CD4-positive, alpha-beta memory T cell (primary cell): ENCODE data around the gene AFAP1L1. TPM values are rescaled to one million over a fixed set of nuclear protein-coding genes. Genes with fewer than 3 reads are reported as not detected.

Source experiments
- CTCF ChIA-PET: fragments of 350-600 bp; sonication (Branson Sonifier 250); formaldehyde crosslinking; loops from one replicate; lab custom pipeline; 2021; ENCODE audit warnings: inconsistent platforms; ENCODE audit not compliant: partially characterized antibody; lab: Charles Lee
- POLR2A ChIA-PET: fragments of 350-600 bp; sonication (Branson Sonifier 250); formaldehyde crosslinking; loops from one replicate; lab custom pipeline; 2021; ENCODE audit not compliant: partially characterized antibody; lab: Charles Lee
- DNase-seq, 5 donors: peaks; one replicate each; pipeline versions ENCODE4 v3.0.0 to v3.0.0-alpha.2; 2020 to 2022; ENCODE audit warnings: mixed read lengths in 1 of 5
- H3K27ac ChIP-seq: one replicate; pipeline ENCODE4 v1.7.0; 2013; ENCODE audit warnings: low read depth, low read length
- H3K27me3 ChIP-seq: 2 replicates; pipeline ENCODE4 v1.7.0; 2013; ENCODE audit warnings: mild to moderate bottlenecking, low read length, moderate library complexity; ENCODE audit not compliant: insufficient read depth
- H3K36me3 ChIP-seq: 2 replicates; pipeline ENCODE4 v1.7.0; 2013; ENCODE audit warnings: mild to moderate bottlenecking, low read length, moderate library complexity; ENCODE audit not compliant: insufficient read depth
- H3K4me1 ChIP-seq: 2 replicates; pipeline ENCODE4 v1.7.0; 2013; ENCODE audit warnings: mild to moderate bottlenecking, low read length, moderate library complexity; ENCODE audit not compliant: insufficient read depth
- H3K4me3 ChIP-seq, 2 donors: one replicate each; pipeline ENCODE4 v1.7.0; 2013; ENCODE audit warnings: low read length in 2 of 2, mild to moderate bottlenecking in 1 of 2
- H3K9me3 ChIP-seq, 2 donors: one replicate each; pipeline ENCODE4 v1.7.0; 2013; ENCODE audit warnings: low read length in 2 of 2, control low read depth in 1 of 2; ENCODE audit not compliant: control insufficient read depth in 1 of 2
- H3K27ac Mint-ChIP-seq, 7 donors: one replicate each; pipeline ENCODE4 v1.8.0; 2020 to 2021; ENCODE audit warnings: mixed read lengths in 7 of 7, mild to moderate bottlenecking in 6 of 7, inconsistent platforms in 3 of 7, moderate library complexity in 3 of 7
- H3K27me3 Mint-ChIP-seq, 2 donors: one replicate each; pipeline ENCODE4 v1.8.0; 2020 to 2021; ENCODE audit warnings: mixed read lengths in 2 of 2
- H3K36me3 Mint-ChIP-seq, 2 donors: one replicate each; pipeline ENCODE4 v1.8.0; 2020 to 2021; ENCODE audit warnings: mixed read lengths in 2 of 2, inconsistent platforms in 1 of 2, mild to moderate bottlenecking in 1 of 2
- H3K4me1 Mint-ChIP-seq, 4 donors: one replicate each; pipeline ENCODE4 v1.8.0; 2020 to 2021; ENCODE audit warnings: mixed read lengths in 4 of 4, mild to moderate bottlenecking in 1 of 4
- H3K4me3 Mint-ChIP-seq, 8 donors: one replicate each; pipeline ENCODE4 v1.8.0; 2020 to 2021; ENCODE audit warnings: mixed read lengths in 8 of 8, mild to moderate bottlenecking in 7 of 8, moderate library complexity in 6 of 8, inconsistent platforms in 3 of 8
- H3K9me3 Mint-ChIP-seq, 8 donors: one replicate each; pipeline ENCODE4 v1.8.0; 2020 to 2021; ENCODE audit warnings: mixed read lengths in 8 of 8, mild to moderate bottlenecking in 5 of 8, inconsistent platforms in 3 of 8, moderate library complexity in 1 of 8
- intact Hi-C: fragments of 100-400 bp; cut with micrococcal nuclease; formaldehyde crosslinking; loops from one replicate; pipeline ENCODE4 v1.15.1; 2023
- polyA plus RNA-seq, 2 donors: library from polyadenylated mRNA; unstranded; fragments of 300-500 nt; fragmentation: Illumina TruSeq; gene quantifications; one replicate each; pipeline ENCODE4 v1.2.3, GENCODE V29; 2021
- total RNA-seq, 2 experiments: library from RNA; stranded (reverse); gene quantifications; one replicate each; pipeline ENCODE4 v1.2.3, GENCODE V29; 2021

AFAP1L1 gene
- total and polyA plus RNA-seq, 4 experiments from 2014 or later = not detected

DNA sequence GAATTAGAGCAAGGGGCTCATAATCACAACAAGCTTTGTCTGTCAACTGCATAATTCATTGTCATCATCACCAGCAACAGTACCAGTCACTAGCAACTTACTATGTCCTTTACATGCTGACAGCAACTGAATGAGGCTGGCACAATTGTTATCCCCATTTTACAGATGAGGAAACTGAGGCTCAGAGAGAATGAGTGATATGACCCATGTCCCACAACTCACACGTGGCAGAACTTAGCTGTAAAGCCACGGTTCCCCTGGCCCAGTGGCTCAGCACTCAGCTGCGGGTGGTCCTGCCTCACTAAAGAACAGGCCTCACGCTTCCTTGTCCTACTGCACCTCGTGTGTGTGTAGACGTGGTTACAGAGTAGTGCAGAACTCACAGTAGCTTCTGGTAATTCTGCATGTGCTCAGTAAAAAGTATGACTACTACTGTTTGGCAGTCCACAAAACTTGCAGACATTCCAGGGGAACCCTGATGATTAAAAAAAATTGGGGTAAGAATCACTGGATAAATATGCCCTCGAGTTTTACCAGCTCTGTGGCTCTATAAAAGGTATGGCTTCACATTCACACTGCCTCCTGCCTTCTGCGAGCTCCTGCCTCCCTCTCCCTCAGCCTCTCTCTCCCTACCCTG lies 30.2 kb downstream of the AFAP1L1 start:
- H3K4me3 Mint-ChIP-seq = no peak overlapping the region

DNA sequence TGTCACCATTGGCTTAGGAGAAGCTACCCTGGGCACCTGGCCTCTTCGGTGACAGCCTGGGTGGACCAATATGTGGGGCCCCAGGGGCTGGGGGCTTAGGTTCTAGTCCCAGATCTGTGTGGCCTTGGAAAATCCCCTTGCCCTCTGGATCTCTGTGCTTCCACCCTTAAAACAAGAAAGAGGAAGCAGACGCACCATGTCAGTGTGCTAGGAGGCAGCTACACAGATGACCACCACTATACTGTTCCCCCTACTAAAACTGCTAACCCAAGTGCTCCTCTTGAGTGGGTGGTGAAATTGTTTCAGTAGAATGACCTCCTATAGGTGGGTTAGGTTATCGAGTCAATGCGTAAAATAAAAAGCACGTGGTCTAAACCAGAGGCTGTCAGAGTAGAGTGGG lies 31.0 kb downstream of the AFAP1L1 start:
- H3K27me3 Mint-ChIP-seq = peaks cover 0 to 4% of the 10 kb centered on the region in 2 donors
- intact Hi-C loops = no loop called here
- CTCF ChIA-PET = no interaction called here
- no peaks in the 10 kb centered on the region for H3K9me3 Mint-ChIP-seq
- H3K27ac ChIP-seq = no peak overlapping the region
- no peaks in the 10 kb centered on the region for H3K36me3 ChIP-seq
- H3K4me3 Mint-ChIP-seq = no peak overlapping the region
- no peaks in the 10 kb centered on the region for H3K27me3 ChIP-seq
- H3K27ac Mint-ChIP-seq = peak overlapping the region in 1 of 7 donors; percentile 66
- POLR2A ChIA-PET = interaction anchor here (0.8 kb wide), 1 partner anchor 249 kb away, joined by 3 read pairs; the partner anchor contains the start of gene CSNK1A1
- H3K4me3 ChIP-seq = no peak overlapping the region
- H3K9me3 ChIP-seq = no peaks in the 10 kb centered on the region
- no peaks in the 10 kb centered on the region for H3K4me1 Mint-ChIP-seq
- DNase-seq = no peak
- H3K4me1 ChIP-seq = no peaks in the 10 kb centered on the region
- no peaks in the 10 kb centered on the region for H3K36me3 Mint-ChIP-seq

More for the DNA sequence above, 30.2 kb downstream of the AFAP1L1 start:
- POLR2A ChIA-PET = interaction anchor here (0.8 kb wide), 1 partner anchor 249 kb away, joined by 3 read pairs; the partner anchor contains the start of gene CSNK1A1
- intact Hi-C loops = no loop called here
- Mint-ChIP-seq H3K27me3 (peaks cover 0 to 4% of the 10 kb centered on the region in 2 donors), H3K4me1 (no peaks in the 10 kb centered on the region), H3K9me3 (no peaks in the 10 kb centered on the region), H3K27ac (no peak overlapping the region), H3K36me3 (no peaks in the 10 kb centered on the region)
- Histone ChIP-seq H3K4me1 (no peaks in the 10 kb centered on the region), H3K4me3 (no peak overlapping the region), H3K36me3 (no peaks in the 10 kb centered on the region), H3K27ac (no peak overlapping the region), H3K27me3 (no peaks in the 10 kb centered on the region), H3K9me3 (no peaks in the 10 kb centered on the region)
- CTCF ChIA-PET = no interaction called here
- DNase-seq = no peak

DNA sequence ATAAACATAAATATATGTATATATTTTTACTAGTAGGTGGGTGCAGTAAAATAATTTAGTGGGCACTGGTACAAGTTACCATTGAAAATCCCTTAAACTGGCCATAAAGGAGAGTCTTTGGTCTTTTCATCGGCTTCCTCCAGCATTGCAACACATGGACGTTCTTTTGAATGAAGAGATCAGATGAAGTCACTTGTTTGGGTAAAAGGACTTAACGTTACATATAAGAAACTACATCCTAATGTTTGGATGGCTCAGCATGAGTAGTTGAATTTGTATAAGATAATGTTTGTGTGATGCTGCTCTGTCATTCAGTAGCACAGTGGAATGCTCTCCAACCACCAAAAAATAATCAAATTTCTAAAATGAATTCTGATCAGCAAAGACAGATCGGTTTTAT lies 31.6 kb downstream of the AFAP1L1 start:
- Mint-ChIP-seq H3K9me3 (no peaks in the 10 kb centered on the region), H3K27ac (no peak overlapping the region), H3K4me3 (no peak overlapping the region), H3K27me3 (peaks cover 0 to 4% of the 10 kb centered on the region in 2 donors), H3K4me1 (no peaks in the 10 kb centered on the region), H3K36me3 (no peaks in the 10 kb centered on the region)
- intact Hi-C loops = no loop called here
- Histone ChIP-seq H3K4me1 (no peaks in the 10 kb centered on the region), H3K27me3 (no peaks in the 10 kb centered on the region), H3K4me3 (no peak overlapping the region), H3K9me3 (no peaks in the 10 kb centered on the region), H3K36me3 (no peaks in the 10 kb centered on the region), H3K27ac (no peak overlapping the region)
- ChIA-PET POLR2A (no interaction called here), CTCF (no interaction called here)
- DNase-seq = no peak

DNA sequence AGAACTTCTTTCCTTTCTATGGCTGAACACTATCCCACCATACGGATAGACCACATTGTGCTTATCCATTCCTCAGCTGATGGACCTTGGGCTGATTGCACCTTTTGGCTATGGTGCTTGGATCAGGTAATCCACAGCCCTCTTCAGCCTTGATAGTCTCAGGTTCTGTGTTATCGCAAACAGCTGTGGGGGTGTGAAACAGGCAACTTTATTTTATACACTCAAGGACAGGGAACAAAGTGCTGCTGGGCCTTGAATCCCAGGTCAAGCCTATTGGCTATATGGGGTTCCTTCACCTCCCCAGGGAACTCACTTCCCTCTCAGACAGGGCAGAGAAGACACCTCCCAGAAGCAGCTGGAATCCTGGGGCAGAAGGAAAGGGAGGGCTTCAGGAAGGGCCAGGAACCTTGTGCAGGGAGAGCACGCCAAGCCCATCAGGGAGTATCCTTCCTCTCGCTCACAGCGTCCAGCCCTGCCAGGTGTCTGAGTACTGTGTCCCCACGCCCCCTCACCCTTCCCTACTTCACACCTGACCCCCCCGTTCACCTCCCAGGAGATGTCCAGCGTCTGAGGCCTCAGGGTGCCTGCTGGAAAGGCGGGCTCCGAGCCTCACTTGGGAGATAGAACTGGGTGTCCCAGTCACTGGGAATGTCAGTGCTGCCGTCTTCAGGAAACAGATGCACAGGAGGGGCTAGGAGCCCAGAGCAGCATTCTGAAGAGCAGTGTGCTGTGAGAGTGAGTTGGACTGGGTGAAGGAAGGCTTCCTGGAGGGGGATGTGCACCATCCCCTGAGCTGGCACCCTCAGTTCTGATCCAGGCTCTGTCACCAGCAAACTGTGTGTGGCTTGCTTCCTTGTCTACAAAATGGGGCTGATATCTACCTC lies 32.8 kb downstream of the AFAP1L1 start:
- Mint-ChIP-seq H3K27ac (no peak overlapping the region), H3K9me3 (no peaks in the 10 kb centered on the region), H3K4me3 (no peak overlapping the region), H3K36me3 (no peaks in the 10 kb centered on the region), H3K27me3 (peaks cover 0 to 4% of the 10 kb centered on the region in 2 donors), H3K4me1 (no peaks in the 10 kb centered on the region)
- no peaks in the 10 kb centered on the region for H3K4me1 ChIP-seq
- H3K4me3 ChIP-seq = no peak overlapping the region
- H3K36me3 ChIP-seq = no peaks in the 10 kb centered on the region
- H3K9me3 ChIP-seq = no peaks in the 10 kb centered on the region
- no peak for DNase-seq
- ChIA-PET CTCF (interaction anchor here (1.2 to 24.9 kb wide), 2 partner anchors 10 to 64 kb away, joined by 4 to 564 read pairs; no protein-coding TSS in a partner anchor), POLR2A (no interaction called here)
- no peaks in the 10 kb centered on the region for H3K27me3 ChIP-seq
- no peak overlapping the region for H3K27ac ChIP-seq
- intact Hi-C loops = no loop called here

DNA sequence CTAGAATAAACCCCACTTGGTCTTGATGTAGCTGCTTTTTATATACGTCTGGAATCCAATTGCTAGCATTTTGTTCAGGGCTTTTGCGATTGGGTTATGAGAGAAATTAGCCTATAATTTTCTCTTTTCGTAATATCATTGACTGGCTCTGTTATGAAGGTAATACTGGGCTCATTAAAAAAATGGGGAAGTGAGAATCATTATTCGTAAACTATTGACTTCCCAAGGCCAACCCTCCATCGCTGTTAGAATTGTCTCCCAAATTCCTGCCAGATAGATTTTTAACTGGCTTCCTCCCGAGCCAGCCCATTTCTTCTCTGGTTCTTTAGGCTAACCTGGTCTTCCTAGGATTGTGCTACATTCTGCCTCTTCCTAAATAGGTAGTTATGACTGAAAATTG lies 37.7 kb downstream of the AFAP1L1 start:
- Mint-ChIP-seq H3K9me3 (no peaks in the 10 kb centered on the region), H3K36me3 (no peaks in the 10 kb centered on the region), H3K27ac (no peak overlapping the region), H3K4me1 (no peaks in the 10 kb centered on the region), H3K4me3 (no peak overlapping the region), H3K27me3 (no peaks in the 10 kb centered on the region)
- intact Hi-C loops = no loop called here
- no peak overlapping the region for H3K4me3 ChIP-seq
- no peaks in the 10 kb centered on the region for H3K9me3 ChIP-seq
- ChIA-PET CTCF (interaction anchor here (1.1 to 24.9 kb wide), 5 partner anchors 8 to 72 kb away, joined by 3 to 564 read pairs (median 3); no protein-coding TSS in a partner anchor), POLR2A (no interaction called here)
- H3K4me1 ChIP-seq = no peaks in the 10 kb centered on the region
- DNase-seq = no peak
- no peaks in the 10 kb centered on the region for H3K27me3 ChIP-seq
- H3K27ac ChIP-seq = no peak overlapping the region
- no peaks in the 10 kb centered on the region for H3K36me3 ChIP-seq

DNA sequence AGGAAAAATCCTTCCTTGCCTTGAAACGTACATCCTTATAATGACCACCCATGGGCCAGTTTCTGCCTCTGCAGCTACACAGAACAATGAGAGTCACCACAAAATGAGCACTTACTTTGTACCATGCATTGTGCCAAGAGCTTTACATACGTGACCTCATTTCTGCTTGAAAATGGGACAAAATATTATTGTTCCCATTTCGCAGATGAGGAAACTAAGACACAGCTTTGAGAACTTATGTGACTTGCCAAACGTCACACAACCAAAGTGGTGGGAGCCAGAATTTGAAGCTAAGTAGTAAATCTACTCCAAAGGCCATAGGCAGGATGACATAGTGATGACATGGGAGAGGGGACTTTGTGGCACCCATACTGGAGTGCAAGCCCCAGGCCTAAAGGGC lies 38.8 kb downstream of the AFAP1L1 start:
- Histone ChIP-seq H3K4me3 (no peak overlapping the region), H3K27me3 (no peaks in the 10 kb centered on the region), H3K27ac (no peak overlapping the region), H3K4me1 (no peaks in the 10 kb centered on the region), H3K36me3 (no peaks in the 10 kb centered on the region), H3K9me3 (no peaks in the 10 kb centered on the region)
- Mint-ChIP-seq H3K4me1 (no peaks in the 10 kb centered on the region), H3K36me3 (no peaks in the 10 kb centered on the region), H3K9me3 (no peaks in the 10 kb centered on the region), H3K27ac (no peak overlapping the region), H3K27me3 (no peaks in the 10 kb centered on the region), H3K4me3 (no peak overlapping the region)
- no peak for DNase-seq
- POLR2A ChIA-PET = no interaction called here
- CTCF ChIA-PET = interaction anchor here (1.7 to 24.9 kb wide), 3 partner anchors 46 to 69 kb away, joined by 4 to 564 read pairs (median 4); partner anchors contain the start of gene IL17B
- intact Hi-C loops = no loop called here
